Measurements from ENCODE around the gene SPHK2.

Gene SPHK2

GRCh38 chr19:48654299-48655059 is 35.2 kb downstream of the SPHK2 start (continued):
- TF ChIP-seq, protein P1, sequence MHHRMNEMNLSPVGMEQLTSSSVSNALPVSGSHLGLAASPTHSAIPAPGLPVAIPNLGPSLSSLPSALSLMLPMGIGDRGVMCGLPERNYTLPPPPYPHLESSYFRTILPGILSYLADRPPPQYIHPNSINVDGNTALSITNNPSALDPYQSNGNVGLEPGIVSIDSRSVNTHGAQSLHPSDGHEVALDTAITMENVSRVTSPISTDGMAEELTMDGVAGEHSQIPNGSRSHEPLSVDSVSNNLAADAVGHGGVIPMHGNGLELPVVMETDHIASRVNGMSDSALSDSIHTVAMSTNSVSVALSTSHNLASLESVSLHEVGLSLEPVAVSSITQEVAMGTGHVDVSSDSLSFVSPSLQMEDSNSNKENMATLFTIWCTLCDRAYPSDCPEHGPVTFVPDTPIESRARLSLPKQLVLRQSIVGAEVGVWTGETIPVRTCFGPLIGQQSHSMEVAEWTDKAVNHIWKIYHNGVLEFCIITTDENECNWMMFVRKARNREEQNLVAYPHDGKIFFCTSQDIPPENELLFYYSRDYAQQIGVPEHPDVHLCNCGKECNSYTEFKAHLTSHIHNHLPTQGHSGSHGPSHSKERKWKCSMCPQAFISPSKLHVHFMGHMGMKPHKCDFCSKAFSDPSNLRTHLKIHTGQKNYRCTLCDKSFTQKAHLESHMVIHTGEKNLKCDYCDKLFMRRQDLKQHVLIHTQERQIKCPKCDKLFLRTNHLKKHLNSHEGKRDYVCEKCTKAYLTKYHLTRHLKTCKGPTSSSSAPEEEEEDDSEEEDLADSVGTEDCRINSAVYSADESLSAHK (tag by site-specific recombination; IDR thresholded peaks at IDR 0.05): no peak
- no peak for TF ChIP-seq TRIM28 (IDR thresholded peaks at IDR 0.05; ENCODE audit: borderline replicate concordance, low read length)
- TF ChIP-seq SP3 (tag by site-specific recombination; IDR thresholded peaks at IDR 0.05): no peak
- no peak for TF ChIP-seq KLF17 (tag by site-specific recombination; IDR thresholded peaks at IDR 0.05)
- TF ChIP-seq AEBP2 (tag by site-specific recombination; IDR thresholded peaks at IDR 0.05; ENCODE audit: borderline replicate concordance): no peak
- no peak for TF ChIP-seq ZSCAN16 (tag by site-specific recombination; IDR thresholded peaks at IDR 0.05)
- no peak for TF ChIP-seq ZNF416 (tag by site-specific recombination; IDR thresholded peaks at IDR 0.05)
- TF ChIP-seq ZNF510 (tag by site-specific recombination; IDR thresholded peaks at IDR 0.05; ENCODE audit: insufficient replicate concordance): no peak
- no peak for TF ChIP-seq IKZF3 (tag by site-specific recombination; IDR thresholded peaks at IDR 0.05)
- TF ChIP-seq, protein P2, sequence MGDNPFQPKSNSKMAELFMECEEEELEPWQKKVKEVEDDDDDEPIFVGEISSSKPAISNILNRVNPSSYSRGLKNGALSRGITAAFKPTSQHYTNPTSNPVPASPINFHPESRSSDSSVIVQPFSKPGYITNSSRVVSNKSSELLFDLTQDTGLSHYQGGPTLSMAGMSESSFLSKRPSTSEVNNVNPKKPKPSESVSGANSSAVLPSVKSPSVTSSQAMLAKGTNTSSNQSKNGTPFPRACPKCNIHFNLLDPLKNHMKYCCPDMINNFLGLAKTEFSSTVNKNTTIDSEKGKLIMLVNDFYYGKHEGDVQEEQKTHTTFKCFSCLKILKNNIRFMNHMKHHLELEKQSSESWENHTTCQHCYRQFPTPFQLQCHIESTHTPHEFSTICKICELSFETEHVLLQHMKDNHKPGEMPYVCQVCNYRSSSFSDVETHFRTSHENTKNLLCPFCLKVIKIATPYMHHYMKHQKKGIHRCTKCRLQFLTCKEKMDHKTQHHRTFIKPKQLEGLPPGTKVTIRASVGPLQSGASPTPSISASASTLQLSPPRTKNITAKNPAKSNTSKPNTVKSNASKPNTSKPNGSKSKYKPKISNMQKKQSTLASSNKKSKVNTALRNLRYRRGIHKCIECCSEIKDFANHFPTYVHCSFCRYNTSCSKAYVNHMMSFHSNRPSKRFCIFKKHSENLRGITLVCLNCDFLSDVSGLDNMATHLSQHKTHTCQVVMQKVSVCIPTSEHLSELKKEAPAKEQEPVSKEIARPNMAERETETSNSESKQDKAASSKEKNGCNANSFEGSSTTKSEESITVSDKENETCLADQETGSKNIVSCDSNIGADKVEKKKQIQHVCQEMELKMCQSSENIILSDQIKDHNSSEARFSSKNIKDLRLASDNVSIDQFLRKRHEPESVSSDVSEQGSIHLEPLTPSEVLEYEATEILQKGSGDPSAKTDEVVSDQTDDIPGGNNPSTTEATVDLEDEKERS (tag by site-specific recombination; IDR thresholded peaks at IDR 0.05): no peak
- TF ChIP-seq ZNF19 (tag by site-specific recombination; IDR thresholded peaks at IDR 0.05; ENCODE audit: low read depth): no peak
- TF ChIP-seq SCRT2 (tag by site-specific recombination; IDR thresholded peaks at IDR 0.05): no peak
- no peak for TF ChIP-seq ZNF10 (tag by site-specific recombination; IDR thresholded peaks at IDR 0.05)
- TF ChIP-seq SCRT1 (tag by site-specific recombination; IDR thresholded peaks at IDR 0.05; ENCODE audit: borderline replicate concordance): 0 out of 2 replicates have a peak, but pooled peaks have one; percentile 28
- no peak for TF ChIP-seq ZNF558 (tag by site-specific recombination; IDR thresholded peaks at IDR 0.05)
- no peak for TF ChIP-seq ZNF2 (tag by site-specific recombination; IDR thresholded peaks at IDR 0.05)
- no peak for TF ChIP-seq ZNF514 (tag by site-specific recombination; IDR thresholded peaks at IDR 0.05)
- TF ChIP-seq ZNF639 (tag by site-specific recombination; IDR thresholded peaks at IDR 0.05): no peak
- TF ChIP-seq ZNF274 (IDR thresholded peaks at IDR 0.05; ENCODE audit: low read length): no peak
- TF ChIP-seq ZNF274 (tag by site-specific recombination; IDR thresholded peaks at IDR 0.05; ENCODE audit: borderline replicate concordance): no peak
- no peak for TF ChIP-seq HOXD13 (CRISPR knock-in tag; IDR thresholded peaks at IDR 0.05; ENCODE audit: borderline replicate concordance)
- no peak for TF ChIP-seq FEZF1 (tag by site-specific recombination; IDR thresholded peaks at IDR 0.05)
- no peak for TF ChIP-seq ZNF701 (tag by site-specific recombination; IDR thresholded peaks at IDR 0.05)
- no peak for TF ChIP-seq ZNF555 (tag by site-specific recombination; conservative IDR thresholded peaks at IDR 0.05)
- no peak for TF ChIP-seq ZNF354C (tag by site-specific recombination; IDR thresholded peaks at IDR 0.05; ENCODE audit: borderline replicate concordance, low read depth)
- TF ChIP-seq ZEB2 (tag by site-specific recombination; IDR thresholded peaks at IDR 0.05): no peak
- no peak for TF ChIP-seq ZFP3 (tag by site-specific recombination; IDR thresholded peaks at IDR 0.05; ENCODE audit: low read depth)
- TF ChIP-seq ZBTB48 (tag by site-specific recombination; IDR thresholded peaks at IDR 0.05): 0 out of 2 replicates have a peak, but pooled peaks have one; percentile 32
- TF ChIP-seq ZNF692 (tag by site-specific recombination; IDR thresholded peaks at IDR 0.05): peak; percentile 96
- peak; percentile 41; the same call in 1 of the 2 replicates for TF ChIP-seq ZNF335 (tag by site-specific recombination; conservative IDR thresholded peaks at IDR 0.05)

Measured in HEK293 (cell line).